ENCODE measurements around the gene MTHFD1. TPM values are rescaled to one million over a fixed set of nuclear protein-coding genes. Genes with fewer than 3 reads are reported as not detected.

MTHFD1 gene
- total RNA-seq, result 100 to 1,000 TPM in 1 of 2 donors, 10 to 100 TPM in 1; 46.1 to 111 TPM

GRCh38 chr14:64387782-64388532, at the start of gene MTHFD1:
TSS of gene MTHFD1 (plus strand) at chr14:64388353. CDS start at chr14:64388428, 75 bp downstream.

GRCh38 chr14:64465191-64465822, 77.2 kb downstream of the MTHFD1 start, which contains the start of gene AKAP5:
TSS of gene AKAP5 (plus strand) at chr14:64465499. CDS start at chr14:64468395, 2,896 bp downstream.

GRCh38 chr14:64503434-64504309, 115.5 kb downstream of the MTHFD1 start, which contains the start of gene ZBTB25:
TSS of gene ZBTB25 (minus strand) at chr14:64503838. CDS start at chr14:64490533, 13,305 bp downstream.

GRCh38 chr14:64504310-64504896, 116.2 kb downstream of the MTHFD1 start, which contains the start of gene ZBTB1:
TSS of gene ZBTB1 (plus strand) at chr14:64504770. CDS start at chr14:64521505, 16,735 bp downstream.

Small RNA genes within 50 kb of the gene (small RNA-seq; reads per million reads assigned to genes)
- gene AL161756.2, result 0 to 0.17 reads per million in 2 donors

Other genes starting within 250 kb of the MTHFD1 start
- 10 to 100 TPM; 14.8 to 39.6 TPM for gene ESR2, start 94.0 kb upstream of the MTHFD1 start, total RNA-seq
- under 1 TPM; 0.33 to 0.34 TPM for gene AKAP5, start 77.1 kb downstream of the MTHFD1 start, total RNA-seq
- gene ZBTB25, start 115.5 kb downstream of the MTHFD1 start, total RNA-seq, result 1 to 10 TPM; 6.3 to 7.6 TPM
- gene ZBTB1, start 116.4 kb downstream of the MTHFD1 start, total RNA-seq, result 10 to 100 TPM; 29.0 to 38.2 TPM
- gene HSPA2, start 152.4 kb downstream of the MTHFD1 start, total RNA-seq, result 10 to 100 TPM in 1 of 2 donors, 1 to 10 TPM in 1; 8.9 to 24.6 TPM
- gene PPP1R36, start 161.6 kb downstream of the MTHFD1 start, total RNA-seq, result 1 to 10 TPM; 1.0 to 1.3 TPM

Measured in melanocyte of skin (primary cell).